Measurements from ENCODE around the gene TMEM119. TPM values are rescaled to one million over a fixed set of nuclear protein-coding genes. Genes with fewer than 3 reads are reported as not detected.

The TMEM119 gene
- total RNA-seq, 2 experiments from 2014 or later, result not detected

- intact Hi-C loops (cut with micrococcal nuclease), result no loop called here
- DNase-seq, result no peak
- no peaks in the 10 kb centered on the region for H3K27me3 Mint-ChIP-seq (ENCODE audit: low read depth)
- peaks cover 38% of the 10 kb centered on the region for H3K4me1 Mint-ChIP-seq (ENCODE audit: low read depth)
- H3K4me3 Mint-ChIP-seq, result no peak overlapping the region
- H3K36me3 Mint-ChIP-seq (ENCODE audit: low read depth), result peaks cover 35% of the 10 kb centered on the region
- no peaks in the 10 kb centered on the region for H3K9me3 Mint-ChIP-seq
- CTCF ChIA-PET, result interaction anchor here (0.6 to 2.0 kb wide), 4 partner anchors 62 to 942 kb away, joined by 3 to 9 read pairs (median 4); no protein-coding TSS in a partner anchor
- H3K27ac Mint-ChIP-seq, result no peak overlapping the region
Observed at GRCh38 chr12:108548954-108549521, 48.8 kb downstream of the TMEM119 start.

GRCh38 chr12:108547686-108548085 lies 50.2 kb downstream of the TMEM119 start:
- CTCF ChIA-PET, result no interaction called here
- no peaks in the 10 kb centered on the region for H3K9me3 Mint-ChIP-seq
- no peak overlapping the region for H3K4me3 Mint-ChIP-seq
- intact Hi-C loops (cut with micrococcal nuclease), result no loop called here
- H3K36me3 Mint-ChIP-seq (ENCODE audit: low read depth), result peaks cover 42% of the 10 kb centered on the region
- no peak for DNase-seq
- H3K4me1 Mint-ChIP-seq (ENCODE audit: low read depth), result peaks cover 26% of the 10 kb centered on the region
- no peak overlapping the region for H3K27ac Mint-ChIP-seq
- H3K27me3 Mint-ChIP-seq (ENCODE audit: low read depth), result no peaks in the 10 kb centered on the region

- H3K27ac Mint-ChIP-seq, result no peak overlapping the region
- CTCF ChIA-PET, result interaction anchor here (1.5 to 1.8 kb wide), 2 partner anchors 31 to 121 kb away, joined by 3 to 4 read pairs; no protein-coding TSS in a partner anchor
- H3K4me3 Mint-ChIP-seq, result no peak overlapping the region
- peaks cover 17% of the 10 kb centered on the region for H3K4me1 Mint-ChIP-seq (ENCODE audit: low read depth)
- peaks cover 36% of the 10 kb centered on the region for H3K36me3 Mint-ChIP-seq (ENCODE audit: low read depth)
- H3K9me3 Mint-ChIP-seq, result no peaks in the 10 kb centered on the region
- intact Hi-C loops (cut with micrococcal nuclease), result no loop called here
- DNase-seq, result no peak
- no peaks in the 10 kb centered on the region for H3K27me3 Mint-ChIP-seq (ENCODE audit: low read depth)
Observed at GRCh38 chr12:108543652-108544051, 54.2 kb downstream of the TMEM119 start.

- no peak overlapping the region for H3K4me3 Mint-ChIP-seq
- H3K27ac Mint-ChIP-seq, result peak overlapping the region; percentile 61
- no peak for DNase-seq
- peaks cover 40% of the 10 kb centered on the region for H3K36me3 Mint-ChIP-seq (ENCODE audit: low read depth)
- H3K27me3 Mint-ChIP-seq (ENCODE audit: low read depth), result no peaks in the 10 kb centered on the region
- H3K4me1 Mint-ChIP-seq (ENCODE audit: low read depth), result peaks cover 17% of the 10 kb centered on the region
- intact Hi-C loops (cut with micrococcal nuclease), result no loop called here
- H3K9me3 Mint-ChIP-seq, result no peaks in the 10 kb centered on the region
- CTCF ChIA-PET, result no interaction called here
Observed at GRCh38 chr12:108542320-108542719, 55.6 kb downstream of the TMEM119 start.

Small RNA genes within 50 kb of the gene (microRNA-seq; reads per million reads assigned to microRNA genes)
- not detected for gene MIR4496 (ENCODE audit: borderline microRNAs expressed, borderline replicate concordance)

Other genes with a start within 250 kb of the TMEM119 start
- gene FICD, start 82.8 kb downstream of the TMEM119 start, total RNA-seq, result 1 to 10 TPM; 3.4 to 3.7 TPM
- 10 to 100 TPM; 81.9 to 82.5 TPM for gene SART3, start 36.9 kb downstream of the TMEM119 start, total RNA-seq
- gene ISCU, start 35.5 kb downstream of the TMEM119 start, total RNA-seq, result 100 to 1,000 TPM; 103 to 105 TPM
- 10 to 100 TPM; 19.9 to 21.9 TPM for gene SELPLG, start 35.8 kb upstream of the TMEM119 start, total RNA-seq
- gene CORO1C, start 133.4 kb upstream of the TMEM119 start, total RNA-seq, result 10 to 100 TPM; 36.4 to 43.7 TPM

Measured in activated naive CD4-positive, alpha-beta T cell treated with anti-CD3 and anti-CD28 coated beads for 36 hours (primary cell).